T47D (cell line): ENCODE data around the gene NR6A1.
A peak's percentile ranks its signal among the peaks of the same experiment; 100 is the strongest.

ENCODE experiments used
- DNase-seq, 2 experiments: peaks; one replicate each; pipeline versions ENCODE4 v3.0.0 to v3.0.0-alpha.2; 2011 to 2012; ENCODE audit warnings: low read depth in 1 of 2, low spot score in 1 of 2
- JUND ChIP-seq: IDR thresholded peaks from 2 replicates; pipeline ENCODE4 v1.6.1; 2012; ENCODE audit warnings: low read depth
- in situ Hi-C: cut with HindIII; loops from 2 replicates; pipeline ENCODE4 v1.10.0; 2016; ENCODE audit warnings: low sequenced_read_pairs, low pct_unique_long_range_greater_than_20kb

The NR6A1 gene

GRCh38 chr9:124551472-124552272, 219.4 kb downstream of the NR6A1 start:
- in situ Hi-C loops = no loop called here
- peak; percentile 72 to 84 for DNase-seq
- no peak for TF ChIP-seq JUND

- in situ Hi-C loops = no loop called here
- DNase-seq = no peak
- no peak for TF ChIP-seq JUND
Measured at GRCh38 chr9:124550072-124550471, 221.0 kb downstream of the NR6A1 start.

- in situ Hi-C loops = no loop called here
- no peak for DNase-seq
Measured at GRCh38 chr9:124549016-124549415, 222.1 kb downstream of the NR6A1 start.

GRCh38 chr9:124544535-124544934, 226.6 kb downstream of the NR6A1 start:
- no peak for TF ChIP-seq JUND
- no peak for DNase-seq
- in situ Hi-C loops = no loop called here

More at GRCh38 chr9:124549016-124549415, 222.1 kb downstream of the NR6A1 start:
- TF ChIP-seq JUND = no peak

- in situ Hi-C loops = no loop called here
- TF ChIP-seq JUND = no peak
- DNase-seq = no peak
Measured at GRCh38 chr9:124541824-124542223, 229.3 kb downstream of the NR6A1 start.

GRCh38 chr9:124537926-124538325, 233.2 kb downstream of the NR6A1 start:
- no peak for DNase-seq
- in situ Hi-C loops = no loop called here

GRCh38 chr9:124535846-124536245, 235.3 kb downstream of the NR6A1 start:
- in situ Hi-C loops = no loop called here

More at GRCh38 chr9:124537926-124538325, 233.2 kb downstream of the NR6A1 start:
- no peak for TF ChIP-seq JUND

GRCh38 chr9:124532897-124533296, 238.2 kb downstream of the NR6A1 start:
- TF ChIP-seq JUND = no peak
- in situ Hi-C loops = no loop called here

More at GRCh38 chr9:124535846-124536245, 235.3 kb downstream of the NR6A1 start:
- DNase-seq = no peak
- TF ChIP-seq JUND = no peak

GRCh38 chr9:124531115-124531514, 240.0 kb downstream of the NR6A1 start:
- in situ Hi-C loops = no loop called here
- no peak for TF ChIP-seq JUND
- DNase-seq = no peak

More at GRCh38 chr9:124532897-124533296, 238.2 kb downstream of the NR6A1 start:
- DNase-seq = no peak

GRCh38 chr9:124530246-124530645, 240.9 kb downstream of the NR6A1 start:
- in situ Hi-C loops = no loop called here
- DNase-seq = no peak
- TF ChIP-seq JUND = no peak

GRCh38 chr9:124527781-124528180, 243.3 kb downstream of the NR6A1 start:
- no peak for TF ChIP-seq JUND
- in situ Hi-C loops = no loop called here
- DNase-seq = no peak

GRCh38 chr9:124526174-124526573, 244.9 kb downstream of the NR6A1 start:
- no peak for TF ChIP-seq JUND
- DNase-seq = no peak
- in situ Hi-C loops = no loop called here
